Stimulated activated CD4-positive, alpha-beta T cell treated with anti-CD3 and anti-CD28 coated beads, TNF-alpha, amount 100 ng/mL, for 4 hours (primary cell): ENCODE measurements around the gene MAP1B.

ENCODE experiments used
- DNase-seq, 3 experiments: peaks; one replicate each; pipeline ENCODE4 v3.0.0-alpha.2; 2020; ENCODE audit warnings: low read depth in 3 of 3

The MAP1B gene

DNA sequence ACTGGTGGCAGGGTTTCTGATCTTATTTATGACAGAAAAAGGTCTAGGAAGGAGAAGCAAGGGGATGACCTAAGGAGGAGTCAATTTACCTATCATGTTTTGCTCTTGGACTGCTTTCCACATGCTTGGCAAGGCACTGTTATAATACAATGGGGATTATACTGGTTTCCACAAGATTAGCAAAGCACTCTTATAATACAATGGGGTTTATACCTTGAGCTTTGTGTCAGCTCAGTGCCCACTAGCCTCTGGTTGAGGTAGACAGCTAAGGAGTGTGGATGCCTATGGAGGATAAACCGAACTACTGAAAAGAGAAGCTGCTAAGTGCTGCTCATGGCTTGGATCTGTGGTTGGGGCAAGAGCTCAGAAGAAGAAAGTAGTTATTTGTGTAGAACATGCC lies 144.1 kb downstream of the MAP1B start:
- no peak for DNase-seq

DNA sequence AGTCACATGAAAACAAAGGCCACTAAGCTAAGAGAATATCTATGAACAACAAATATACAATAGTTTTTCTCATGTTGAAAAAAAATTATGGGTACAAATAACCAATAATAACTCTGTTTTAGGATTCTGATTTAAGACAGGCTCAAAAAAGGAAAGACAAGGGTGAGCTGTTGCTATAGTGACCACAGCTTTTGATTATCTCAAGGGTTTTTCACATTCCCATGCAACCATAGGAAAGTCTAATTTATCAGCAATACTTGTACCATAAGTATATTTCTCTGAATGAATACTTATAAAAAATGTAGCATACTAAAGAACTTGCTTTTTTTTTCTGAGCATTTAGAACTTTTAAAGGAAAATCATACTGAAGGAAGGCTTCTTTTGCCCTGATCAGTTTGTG lies 144.7 kb downstream of the MAP1B start:
- DNase-seq = no peak

DNA sequence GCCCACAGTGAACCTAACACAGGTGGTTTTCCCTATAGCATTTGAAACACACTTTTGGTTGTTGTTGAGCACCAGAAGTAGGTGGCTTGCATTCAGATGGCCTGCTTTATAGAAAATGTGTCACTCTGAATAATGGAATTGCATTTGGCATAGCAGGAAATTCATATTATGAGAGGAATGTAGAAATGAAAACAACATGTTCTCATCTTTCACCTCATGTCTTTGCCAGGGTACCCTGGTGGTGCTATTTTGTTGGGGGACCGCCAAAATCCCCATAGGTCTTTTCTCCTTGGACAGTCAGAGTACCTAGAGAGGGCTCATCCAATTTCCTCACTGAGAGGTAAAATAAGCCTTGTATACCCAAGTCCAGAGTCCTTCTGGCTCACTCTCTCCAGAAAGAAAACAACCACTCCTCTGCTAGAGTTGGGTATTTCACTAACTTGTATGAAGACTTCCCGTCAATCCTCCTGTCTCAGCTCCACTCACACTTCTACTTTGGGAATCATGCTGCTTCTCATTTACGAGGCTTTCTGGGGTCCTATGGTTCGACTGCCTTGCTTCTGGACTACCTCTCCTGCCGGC lies 145.4 kb downstream of the MAP1B start:
- DNase-seq = no peak

DNA sequence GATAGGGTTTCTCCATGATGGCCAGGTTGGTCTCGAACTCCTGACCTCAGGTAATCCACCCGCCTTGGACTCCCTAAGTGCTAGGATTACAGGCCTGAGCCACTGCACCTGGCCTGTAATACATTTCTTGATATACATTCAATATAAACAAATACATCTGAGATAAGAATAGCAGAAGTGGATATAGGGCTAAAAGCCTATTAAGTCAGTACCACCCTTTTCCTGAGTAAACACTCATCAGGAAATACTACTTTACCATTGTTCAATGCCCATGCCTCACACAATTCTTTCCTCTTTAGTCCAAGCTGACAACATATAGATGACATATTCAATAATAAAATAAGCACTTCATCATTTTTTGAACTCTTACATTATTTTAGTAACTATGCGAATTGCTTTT lies 148.0 kb downstream of the MAP1B start:
- no peak for DNase-seq

DNA sequence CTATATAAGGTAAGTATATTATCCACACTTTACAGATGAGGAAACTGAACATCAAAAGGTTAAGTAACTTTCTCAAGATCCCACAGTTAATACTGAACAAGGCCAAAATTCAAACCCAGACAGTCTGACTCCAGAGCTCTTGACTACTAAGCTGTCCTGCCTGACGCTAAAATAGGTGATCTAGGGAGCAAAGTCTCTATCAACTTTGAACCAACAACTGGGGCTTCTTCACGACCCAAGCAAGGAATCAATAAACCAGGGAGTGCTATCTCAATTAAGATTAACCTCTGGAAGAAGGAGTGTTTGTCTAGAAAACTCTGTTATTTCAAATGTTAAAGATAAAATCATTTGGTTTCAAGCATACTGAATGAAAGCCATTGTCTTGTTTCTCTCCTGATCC lies 148.4 kb downstream of the MAP1B start:
- no peak for DNase-seq

DNA sequence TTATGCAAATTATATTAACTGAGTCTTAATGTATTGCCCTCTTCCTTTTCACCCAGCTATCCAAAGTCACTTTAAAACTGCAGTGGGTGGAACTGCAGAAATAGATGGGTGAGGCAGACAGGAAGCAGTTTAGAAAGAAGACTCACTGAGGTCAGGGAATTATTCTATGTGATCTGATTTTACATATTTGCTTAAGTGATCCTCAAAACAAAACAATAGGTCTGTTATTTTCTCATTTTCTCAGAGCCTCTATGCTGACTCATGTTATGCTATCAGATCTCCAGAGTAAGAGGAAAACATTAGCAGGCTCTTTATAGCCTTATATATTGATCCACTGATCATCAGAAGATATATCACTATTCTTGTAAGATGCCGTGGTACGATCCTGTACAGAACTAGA lies 149.3 kb downstream of the MAP1B start:
- no peak for DNase-seq
